HG03139 (cell line): ENCODE data around the gene CBL.

Source experiments
- ATAC-seq: cut with Tn5 transposase; IDR thresholded peaks from one replicate; pipeline ENCODE4 v1.9.1; 2021; ENCODE audit not compliant: unreplicated experiment

CBL gene

DNA sequence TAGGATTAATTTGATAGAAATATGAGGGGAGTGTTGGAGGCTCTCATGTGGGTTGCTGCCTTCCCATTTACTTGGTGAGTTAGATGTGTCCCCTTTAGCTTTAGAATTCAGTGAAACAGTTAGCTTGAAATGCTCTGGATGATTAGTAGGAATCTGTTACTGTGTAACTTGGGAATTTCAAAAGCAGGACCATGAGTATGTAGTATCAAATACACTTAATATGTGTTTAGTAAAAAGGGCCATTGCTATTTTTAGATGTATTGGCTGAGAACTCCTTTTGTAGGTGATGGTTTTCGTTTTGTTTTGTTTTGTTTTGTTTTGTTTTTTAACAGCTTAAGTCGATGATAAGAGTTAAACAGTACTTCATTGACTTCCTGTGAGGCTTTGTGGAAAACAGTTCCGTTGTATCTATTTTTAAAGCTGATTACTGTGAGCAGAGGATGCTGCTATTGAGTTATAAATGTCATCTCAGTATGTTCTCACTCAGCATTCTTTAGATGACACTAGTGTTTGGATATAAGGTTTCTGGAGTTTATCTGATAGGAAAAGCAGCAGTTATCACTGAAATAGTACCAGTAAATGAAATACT is 57.3 kb downstream of the CBL start:
- ATAC-seq = no peak

DNA sequence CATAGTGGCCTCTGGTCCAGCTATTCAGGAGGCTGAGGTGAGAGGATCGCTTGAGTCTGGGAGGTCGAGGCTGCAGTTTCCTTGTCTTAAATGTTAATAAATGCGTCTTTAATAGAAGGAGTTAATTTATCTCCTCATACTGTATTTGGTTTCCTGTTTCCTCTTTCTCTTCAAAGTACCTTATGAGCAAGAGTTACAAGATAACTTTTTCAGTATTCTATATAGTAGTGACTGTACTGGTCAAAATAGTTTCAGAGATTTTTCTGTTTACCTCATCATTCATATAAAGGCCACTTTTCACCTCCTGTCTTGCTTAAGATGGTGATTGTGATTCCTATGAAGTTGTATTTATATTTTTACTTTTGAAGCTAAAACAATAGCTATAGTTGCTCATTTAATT is 59.9 kb downstream of the CBL start:
- ATAC-seq = no peak

DNA sequence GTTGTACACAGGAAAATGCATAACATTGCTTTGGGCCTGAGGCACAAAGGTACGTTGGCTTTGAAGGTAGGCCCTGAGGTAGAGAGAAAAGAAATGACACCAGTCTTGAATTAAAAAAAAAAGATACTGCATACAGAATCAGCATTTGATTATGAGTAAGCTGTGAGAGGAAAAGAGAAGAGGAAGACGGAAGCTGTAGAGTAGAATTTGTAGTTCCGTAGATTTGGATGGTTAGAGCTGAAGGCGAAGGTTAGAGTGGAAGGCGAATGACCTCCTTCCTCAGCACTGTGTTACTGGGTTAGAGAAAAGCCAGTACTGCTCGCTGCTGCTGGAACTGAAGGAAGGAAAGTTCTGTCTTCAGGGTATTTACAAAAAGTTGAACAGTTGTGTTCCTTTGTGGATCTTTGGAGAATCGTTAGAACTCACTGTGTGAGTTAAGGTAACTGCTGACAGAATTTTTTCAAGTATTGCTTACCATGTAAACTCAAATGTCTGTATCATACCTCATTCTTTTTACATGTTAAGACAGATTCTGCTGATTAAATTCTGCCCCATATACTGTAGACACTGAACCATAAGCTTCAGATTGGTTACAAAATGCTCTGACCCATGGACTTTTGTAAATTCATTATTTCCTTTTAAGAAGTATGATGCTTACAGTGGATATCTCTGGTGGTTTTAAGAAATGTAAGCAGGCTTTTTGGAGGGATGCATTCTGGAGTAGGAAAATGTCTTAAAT is 60.5 kb downstream of the CBL start:
- ATAC-seq = no peak

DNA sequence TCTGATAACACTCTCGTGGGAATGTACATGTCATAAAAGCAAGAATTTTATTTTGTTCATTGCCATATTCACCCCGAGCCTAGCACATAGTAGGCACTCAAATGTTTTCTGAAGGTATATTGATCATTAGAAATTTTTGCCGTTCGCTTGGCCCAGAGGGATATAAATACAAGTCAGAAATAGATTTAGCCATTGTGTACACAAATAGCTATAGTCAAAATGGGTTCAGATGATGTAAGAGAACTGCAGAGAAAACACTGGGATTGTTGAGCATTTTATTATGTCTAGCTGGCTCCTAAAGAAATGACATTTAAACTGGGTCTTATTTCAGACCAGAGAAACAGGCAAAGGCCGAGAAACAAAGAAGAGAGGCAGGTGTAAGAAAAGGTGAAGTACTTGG is 61.5 kb downstream of the CBL start:
- no peak for ATAC-seq

DNA sequence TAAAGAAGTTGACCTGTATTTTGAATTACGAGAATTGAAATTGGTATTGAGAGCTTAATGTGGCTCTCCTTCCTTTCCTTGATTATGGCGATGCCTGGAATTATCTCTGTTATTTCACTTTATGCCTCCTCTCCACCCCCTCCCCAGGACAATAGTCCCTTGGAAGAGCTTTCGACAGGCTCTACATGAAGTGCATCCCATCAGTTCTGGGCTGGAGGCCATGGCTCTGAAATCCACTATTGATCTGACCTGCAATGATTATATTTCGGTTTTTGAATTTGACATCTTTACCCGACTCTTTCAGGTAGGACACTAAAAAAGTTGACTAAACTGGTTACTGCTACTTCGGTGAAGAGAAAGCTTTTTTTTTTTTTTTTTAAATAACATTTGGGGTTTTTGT is 67.6 kb downstream of the CBL start:
- no peak for ATAC-seq

DNA sequence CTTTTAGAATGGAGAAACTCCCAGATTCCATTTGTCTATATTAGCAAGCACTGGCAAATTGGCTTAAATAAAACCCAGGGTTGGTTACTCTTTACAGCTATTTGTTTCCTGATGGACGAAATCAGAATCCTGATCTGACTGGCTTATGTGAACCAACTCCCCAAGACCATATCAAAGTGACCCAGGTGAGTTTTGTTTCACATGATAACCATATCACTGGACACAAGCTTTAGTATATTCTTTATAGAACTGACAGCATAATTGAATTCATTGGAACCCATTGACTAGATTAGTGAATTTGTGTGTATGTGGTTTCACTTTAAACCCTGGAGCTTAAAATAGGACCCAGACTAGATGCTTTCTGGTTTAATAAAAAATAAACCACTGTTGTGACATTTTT is 71.5 kb downstream of the CBL start:
- ATAC-seq = no peak

DNA sequence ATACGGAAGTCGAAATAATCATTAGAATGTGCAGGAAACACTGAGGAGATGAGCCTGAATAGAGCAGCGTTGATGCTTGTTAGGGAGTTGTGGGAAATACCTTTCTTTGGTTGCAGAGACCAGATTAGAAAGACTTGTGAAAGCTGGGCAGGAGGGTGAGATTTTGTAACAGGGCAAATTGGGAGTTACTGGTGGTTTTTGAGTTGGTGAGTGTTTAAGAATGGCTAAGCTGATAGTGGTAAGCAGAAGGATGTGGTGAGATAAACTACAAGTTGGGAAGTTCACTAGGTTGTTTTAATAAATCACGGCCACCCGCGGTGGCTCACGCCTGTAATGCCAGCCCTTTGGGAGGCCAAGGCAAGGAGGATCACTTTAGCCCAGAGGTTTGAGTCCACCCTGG is 76.4 kb downstream of the CBL start:
- no peak for ATAC-seq

DNA sequence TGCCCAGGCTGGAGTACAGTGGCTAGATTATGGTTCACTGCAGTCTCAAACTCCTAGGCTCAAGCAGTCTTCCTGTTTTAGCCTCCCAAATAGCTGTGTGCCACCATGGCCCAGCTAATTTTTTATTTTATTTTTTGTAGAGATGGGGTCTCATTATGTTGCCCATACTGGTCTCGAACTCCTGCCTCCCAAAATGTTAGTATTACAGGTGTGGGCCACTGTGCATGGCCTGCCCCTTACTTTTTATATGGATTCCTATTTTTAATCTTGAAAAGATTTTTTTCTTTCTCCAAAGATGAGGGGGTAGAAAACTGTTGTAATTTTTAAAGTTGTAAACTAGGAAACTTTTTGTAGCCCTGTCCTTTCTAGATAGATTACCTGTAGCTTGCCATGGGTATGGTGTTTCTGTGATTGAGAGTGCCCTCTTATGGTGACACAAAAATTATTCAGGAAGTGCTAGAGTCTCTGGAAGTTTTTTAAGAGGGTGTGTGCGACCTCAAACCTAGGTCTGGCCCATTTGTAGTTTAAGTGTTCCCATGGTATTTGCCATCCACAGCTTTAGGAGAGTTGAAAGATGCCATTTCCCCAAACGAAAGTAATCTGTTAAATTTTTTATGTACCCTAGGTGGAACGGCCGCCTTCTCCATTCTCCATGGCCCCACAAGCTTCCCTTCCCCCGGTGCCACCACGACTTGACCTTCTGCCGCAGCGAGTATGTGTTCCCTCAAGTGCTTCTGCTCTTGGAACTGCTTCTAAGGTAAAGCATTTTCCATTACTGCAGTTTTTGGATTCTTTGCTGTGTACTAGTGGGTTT is 78.4 kb downstream of the CBL start:
- ATAC-seq = no peak

DNA sequence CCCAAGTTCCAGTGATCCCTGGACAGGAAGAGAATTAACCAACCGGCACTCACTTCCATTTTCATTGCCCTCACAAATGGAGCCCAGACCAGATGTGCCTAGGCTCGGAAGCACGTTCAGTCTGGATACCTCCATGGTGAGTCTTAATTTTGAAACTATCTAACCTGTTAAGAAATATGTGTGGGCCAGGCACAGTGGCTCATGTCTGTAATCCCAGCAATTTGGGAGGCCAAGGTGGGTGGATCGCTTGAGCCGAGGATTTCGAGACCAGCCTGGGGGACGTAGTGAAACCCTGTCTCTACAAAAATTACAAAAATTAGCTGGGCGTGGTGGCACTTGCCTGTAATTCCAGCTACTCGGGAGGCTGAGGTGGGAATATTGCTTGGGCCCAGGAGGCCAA is 79.3 kb downstream of the CBL start:
- no peak for ATAC-seq

DNA sequence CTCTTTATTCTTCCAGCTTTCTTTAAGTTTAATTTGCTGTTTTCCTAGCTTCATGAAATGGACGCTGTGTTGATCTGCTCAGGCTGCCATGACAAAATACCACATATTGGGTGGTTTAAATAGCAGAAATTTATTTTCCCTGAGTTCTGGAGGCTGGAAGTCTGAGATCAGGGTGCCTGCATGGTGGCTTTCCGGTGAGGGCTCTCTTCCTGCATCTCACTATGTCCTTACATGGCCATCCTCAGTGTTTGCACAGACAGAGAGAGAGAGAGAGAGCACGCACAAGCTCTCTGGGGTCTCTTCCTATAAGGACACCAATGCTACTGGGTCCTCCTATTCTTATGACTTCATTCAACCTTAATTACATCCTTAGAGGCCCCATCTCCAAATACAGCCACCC is 82.1 kb downstream of the CBL start:
- no peak for ATAC-seq

DNA sequence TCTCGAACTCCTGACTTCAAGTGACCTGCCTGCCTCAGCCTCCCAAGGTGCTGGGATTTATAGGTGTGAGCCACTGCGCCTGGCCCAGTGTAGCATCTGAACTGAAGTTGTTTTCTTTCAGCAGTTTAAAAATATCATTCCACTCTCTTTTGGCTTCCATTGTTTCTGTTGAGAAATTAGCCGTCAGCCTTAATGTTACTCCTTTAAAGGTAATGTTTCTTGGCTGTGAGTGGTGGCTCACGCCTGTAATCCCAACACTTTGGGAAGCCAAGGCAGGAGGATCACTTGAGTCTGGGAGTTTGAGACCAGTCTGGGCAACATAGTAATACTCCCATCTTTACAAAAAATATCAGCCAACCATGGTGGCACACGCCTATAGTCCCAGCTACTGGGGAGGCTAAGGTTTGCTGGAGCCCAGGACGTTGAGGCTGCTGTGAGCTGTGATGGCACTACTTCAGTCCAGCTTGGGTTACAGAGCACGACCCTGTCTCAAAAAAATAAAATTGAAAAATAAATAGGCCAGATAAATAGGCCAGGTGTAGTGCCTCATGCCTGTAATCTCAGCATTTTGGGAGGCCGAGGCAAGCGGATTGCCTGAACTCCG is 84.9 kb downstream of the CBL start:
- no peak for ATAC-seq

DNA sequence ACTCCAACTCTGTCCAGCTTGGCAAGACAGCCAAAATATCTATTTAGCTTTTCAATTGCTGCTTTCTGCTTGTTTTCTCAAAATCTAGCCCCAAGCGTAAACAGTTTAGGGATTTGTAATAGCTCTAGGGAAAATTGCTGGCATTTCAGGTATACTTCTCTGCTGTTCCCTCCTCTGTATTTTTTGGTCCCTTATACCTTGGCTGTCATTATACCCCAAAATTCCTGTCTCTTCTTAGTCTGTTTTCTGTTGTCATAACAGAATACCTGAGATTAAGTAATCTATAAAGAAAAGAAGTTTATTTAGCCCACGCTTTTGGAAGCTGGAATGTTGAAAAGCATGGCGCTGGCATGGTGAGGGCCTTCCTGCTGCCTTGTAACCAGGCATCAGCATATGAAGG is 87.3 kb downstream of the CBL start:
- no peak for ATAC-seq

DNA sequence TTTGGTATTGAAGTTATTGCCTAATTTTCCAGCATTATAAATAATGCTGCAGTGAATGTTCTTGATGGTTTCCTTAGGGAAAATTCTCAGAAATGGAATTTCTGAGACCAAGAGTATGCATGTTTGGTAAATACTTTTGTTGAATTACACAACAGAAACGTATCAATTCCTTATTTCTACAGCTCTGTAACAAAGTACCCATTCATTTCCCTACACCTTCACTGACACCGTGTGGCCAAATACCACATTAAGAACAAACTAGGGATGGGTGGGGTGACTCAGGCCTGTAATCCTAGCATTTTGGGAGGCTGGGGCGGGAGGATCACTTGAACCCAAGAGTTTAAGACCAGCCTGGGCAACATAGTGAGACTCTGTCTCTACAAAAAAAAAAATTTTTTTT is 89.0 kb downstream of the CBL start:
- no peak for ATAC-seq

DNA sequence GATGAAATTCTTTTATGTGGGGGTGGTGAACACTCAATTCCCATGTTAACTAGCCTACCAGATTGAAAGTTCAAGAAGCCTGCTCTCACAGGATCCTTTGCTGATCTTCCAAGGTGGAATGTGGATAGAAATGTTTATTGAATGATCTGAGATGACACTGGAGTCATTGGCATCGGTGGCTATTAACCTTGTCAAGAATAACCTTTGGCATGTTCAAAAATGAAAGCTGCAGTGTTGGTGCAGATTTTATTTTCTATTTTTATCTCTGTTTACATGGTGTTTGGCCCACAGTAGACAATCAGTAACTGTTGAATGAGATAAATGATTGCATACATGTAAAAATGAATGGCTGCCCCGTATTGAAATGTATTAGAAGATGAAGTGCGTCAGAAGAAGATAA is 91.8 kb downstream of the CBL start:
- no peak for ATAC-seq

DNA sequence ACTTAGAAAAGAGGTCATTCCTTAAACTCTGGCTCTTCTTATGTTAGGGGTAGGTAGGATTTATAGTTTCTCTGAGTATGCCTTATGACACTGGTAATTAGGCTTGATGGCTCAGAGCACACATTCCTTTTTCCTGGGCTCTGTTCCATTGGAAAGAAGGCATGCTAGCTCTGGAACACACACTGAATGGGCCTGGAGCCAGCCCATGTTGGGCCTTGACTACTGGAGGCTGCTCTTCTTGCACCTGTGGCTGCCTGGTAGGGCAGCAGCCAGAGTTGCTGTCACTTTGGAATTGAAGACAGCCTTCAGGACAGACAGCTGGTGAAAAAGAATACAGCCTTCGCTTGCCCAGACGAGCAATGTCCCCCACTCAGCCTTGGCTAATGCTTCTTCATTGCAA is 92.6 kb downstream of the CBL start:
- no peak for ATAC-seq

DNA sequence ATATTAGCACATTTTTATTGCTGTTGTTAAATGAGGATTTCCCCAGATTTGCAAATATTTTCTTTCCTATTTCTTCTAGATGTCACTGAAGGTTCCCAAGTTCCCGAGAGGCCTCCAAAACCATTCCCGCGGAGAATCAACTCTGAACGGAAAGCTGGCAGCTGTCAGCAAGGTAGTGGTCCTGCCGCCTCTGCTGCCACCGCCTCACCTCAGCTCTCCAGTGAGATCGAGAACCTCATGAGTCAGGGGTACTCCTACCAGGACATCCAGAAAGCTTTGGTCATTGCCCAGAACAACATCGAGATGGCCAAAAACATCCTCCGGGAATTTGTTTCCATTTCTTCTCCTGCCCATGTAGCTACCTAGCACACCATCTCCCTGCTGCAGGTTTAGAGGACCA is 93.3 kb downstream of the CBL start:
- ATAC-seq = no peak

DNA sequence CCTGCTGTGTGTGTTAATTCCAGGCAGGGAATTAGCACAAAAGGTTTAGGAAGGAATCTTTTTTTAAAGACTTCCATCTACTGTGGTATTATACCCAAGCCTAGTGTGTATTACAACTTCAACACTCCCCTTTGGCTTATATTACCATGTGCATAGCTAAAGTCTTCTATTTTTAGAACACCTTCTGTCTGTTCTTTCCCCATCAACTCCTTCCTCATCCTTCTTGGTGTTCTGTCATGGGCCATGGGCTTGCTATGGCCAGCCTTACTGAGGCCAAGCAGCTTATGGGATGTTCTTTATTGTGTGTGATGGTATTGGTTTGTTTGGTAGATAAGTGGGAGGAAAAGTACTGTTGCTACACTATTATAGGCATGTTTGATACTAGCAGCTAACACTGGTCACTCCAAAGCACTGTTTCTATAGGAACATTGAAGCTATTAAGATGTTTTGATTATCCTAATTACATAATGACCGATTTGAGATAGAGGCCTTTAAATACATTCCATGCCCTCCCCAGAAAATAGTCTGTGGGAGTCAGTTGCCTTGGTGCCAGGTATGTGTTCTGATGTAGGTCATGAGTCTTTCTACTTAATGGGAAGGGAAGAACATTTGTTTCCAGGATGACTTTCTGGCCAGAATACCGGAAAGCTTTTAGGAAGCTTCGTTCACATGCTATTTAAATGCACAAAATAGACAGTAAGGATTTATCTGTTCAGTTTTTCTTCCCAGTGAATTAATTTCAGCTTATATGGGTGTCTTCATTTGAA is 94.2 kb downstream of the CBL start:
- ATAC-seq = no peak

DNA sequence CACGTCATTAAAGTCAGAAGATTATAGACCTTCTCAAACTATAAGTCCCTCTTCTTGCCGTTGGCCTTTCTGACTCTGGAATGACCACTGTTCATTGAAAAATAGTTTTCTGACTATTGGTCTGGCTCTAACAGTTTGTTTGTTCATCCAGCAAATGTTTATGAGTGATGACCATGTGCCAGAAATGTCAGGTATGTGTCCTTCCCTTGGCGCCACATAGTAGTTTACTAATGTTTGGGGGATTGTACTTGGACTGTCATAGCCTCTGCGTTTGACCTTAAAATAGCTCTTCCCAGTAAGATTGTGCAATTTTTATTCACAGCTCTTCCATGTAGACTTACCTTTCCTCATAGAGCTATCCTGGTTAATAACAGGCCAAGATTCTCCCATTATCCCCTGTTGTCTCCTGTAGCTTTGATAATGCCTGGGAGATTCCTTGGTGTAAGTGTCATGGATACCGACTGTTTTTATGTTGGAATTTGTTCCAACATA is 97.1 kb downstream of the CBL start:
- ATAC-seq = no peak

DNA sequence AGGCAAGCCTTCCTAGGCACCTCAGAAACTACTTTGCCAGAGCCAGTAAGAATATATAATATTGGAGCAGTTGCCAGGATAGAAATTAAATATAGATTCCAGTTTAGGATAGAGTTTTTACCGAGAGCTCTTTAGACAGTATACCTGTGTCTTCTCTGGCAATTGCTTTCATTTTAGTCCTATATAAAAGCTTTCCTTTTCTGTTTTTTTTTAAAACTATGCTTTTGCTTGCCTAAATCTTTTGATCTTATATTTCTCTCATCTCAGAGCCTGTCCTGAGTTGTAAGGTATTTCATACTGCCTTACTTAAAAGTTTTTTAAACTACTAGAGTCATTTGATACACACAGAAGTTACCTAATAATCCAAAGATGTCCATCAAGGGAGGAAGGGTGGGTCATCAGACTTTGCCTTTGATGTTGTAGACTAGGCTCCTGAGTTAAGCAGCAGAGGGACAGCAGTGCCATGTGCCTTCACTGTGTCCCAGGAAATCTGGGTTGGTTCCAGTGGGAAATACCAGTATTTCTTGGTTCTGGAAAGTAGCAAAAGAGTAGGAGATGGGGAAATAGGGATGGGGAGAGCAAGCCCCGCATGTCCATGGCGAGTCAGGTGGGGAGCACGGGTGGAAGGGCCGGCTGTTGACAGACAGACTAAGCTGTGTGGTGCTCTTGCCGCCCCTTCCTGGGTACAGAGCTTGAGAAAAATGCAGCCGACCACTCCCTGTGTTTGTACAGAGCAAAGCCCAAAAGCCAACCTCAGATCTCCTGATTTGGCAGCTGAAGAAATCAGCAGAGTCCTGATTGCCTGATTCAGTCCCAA is 99.6 kb downstream of the CBL start:
- ATAC-seq = no peak

DNA sequence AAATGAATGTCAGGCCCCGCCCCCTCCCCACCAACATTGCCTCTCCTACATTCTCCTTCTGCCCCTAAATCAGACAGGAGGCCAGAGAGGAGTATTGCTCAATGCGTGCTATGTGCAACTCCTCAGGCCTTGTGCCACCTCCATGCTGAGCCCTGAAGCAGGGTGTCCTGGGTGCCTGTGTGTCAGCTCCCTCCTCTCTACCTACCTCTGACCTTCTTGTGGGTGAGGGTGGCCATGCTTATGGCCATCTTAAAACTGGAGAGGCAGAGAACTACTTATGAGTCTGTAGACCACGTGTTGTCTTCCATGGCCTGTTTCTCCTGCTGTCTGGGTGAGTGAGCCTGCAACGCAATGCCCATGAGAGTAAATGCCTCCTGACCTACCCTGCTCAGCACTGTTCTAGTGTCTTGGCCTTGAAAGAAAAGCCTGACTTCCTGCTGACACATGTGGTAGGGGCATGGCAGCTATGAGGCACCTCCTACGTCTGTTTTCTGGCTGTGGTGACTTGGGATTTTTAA is 100.3 kb downstream of the CBL start:
- ATAC-seq = no peak
